ENCODE data around the gene LYPD6B.

The LYPD6B gene

DNA sequence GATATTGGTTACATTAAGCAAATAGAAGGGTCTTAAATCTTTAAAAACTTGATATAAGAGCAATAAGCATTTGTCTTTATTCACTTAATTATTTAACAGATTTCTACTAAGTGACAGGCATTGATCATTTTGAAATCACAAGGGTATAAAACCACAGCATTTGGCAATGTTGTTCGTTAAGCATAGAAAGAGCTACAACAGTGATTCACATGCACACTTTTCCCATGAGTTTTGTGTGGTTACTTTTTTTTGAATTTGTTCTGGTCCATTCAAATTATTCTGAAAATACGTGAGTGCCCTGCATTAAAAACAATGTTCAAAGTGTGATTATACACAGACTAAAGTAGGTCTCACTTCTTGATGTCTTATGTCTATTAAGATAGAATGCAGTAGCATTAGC is 52.2 kb downstream of the LYPD6B start:
- H3K4me3 Mint-ChIP-seq, result no peak overlapping the region
- no peaks in the 10 kb centered on the region for H3K9me3 Mint-ChIP-seq
- DNase-seq, result no peak
- no peaks in the 10 kb centered on the region for H3K36me3 Mint-ChIP-seq (ENCODE audit: low read depth)
- no peak overlapping the region for H3K27ac Mint-ChIP-seq
- H3K4me1 Mint-ChIP-seq (ENCODE audit: low read depth), result no peaks in the 10 kb centered on the region
- H3K27me3 Mint-ChIP-seq, result peaks cover 44% of the 10 kb centered on the region

GRCh38 chr2:149093579-149093978 is 55.1 kb downstream of the LYPD6B start:
- Mint-ChIP-seq H3K4me1 (ENCODE audit: low read depth) (no peaks in the 10 kb centered on the region), H3K9me3 (no peaks in the 10 kb centered on the region), H3K4me3 (no peak overlapping the region), H3K27ac (no peak overlapping the region), H3K36me3 (ENCODE audit: low read depth) (no peaks in the 10 kb centered on the region), H3K27me3 (peaks cover 25% of the 10 kb centered on the region)
- no peak for DNase-seq

GRCh38 chr2:149094217-149095015 is 55.9 kb downstream of the LYPD6B start:
- H3K4me1 Mint-ChIP-seq (ENCODE audit: low read depth), result no peaks in the 10 kb centered on the region
- H3K27ac Mint-ChIP-seq, result no peak overlapping the region
- H3K27me3 Mint-ChIP-seq, result peaks cover 21% of the 10 kb centered on the region
- DNase-seq, result no peak
- H3K9me3 Mint-ChIP-seq, result no peaks in the 10 kb centered on the region
- no peaks in the 10 kb centered on the region for H3K36me3 Mint-ChIP-seq (ENCODE audit: low read depth)
- H3K4me3 Mint-ChIP-seq, result no peak overlapping the region

- DNase-seq, result no peak
- H3K4me3 Mint-ChIP-seq, result no peak overlapping the region
- H3K27me3 Mint-ChIP-seq, result peaks cover 3% of the 10 kb centered on the region
- no peak overlapping the region for H3K27ac Mint-ChIP-seq
- H3K4me1 Mint-ChIP-seq (ENCODE audit: low read depth), result no peaks in the 10 kb centered on the region
- no peaks in the 10 kb centered on the region for H3K9me3 Mint-ChIP-seq
- no peaks in the 10 kb centered on the region for H3K36me3 Mint-ChIP-seq (ENCODE audit: low read depth)
These were observed 60.2 kb downstream of the LYPD6B start for GRCh38 chr2:149098701-149099100.

GRCh38 chr2:149099298-149099697 is 60.8 kb downstream of the LYPD6B start:
- Mint-ChIP-seq H3K36me3 (ENCODE audit: low read depth) (no peaks in the 10 kb centered on the region), H3K27me3 (no peaks in the 10 kb centered on the region)

DNA sequence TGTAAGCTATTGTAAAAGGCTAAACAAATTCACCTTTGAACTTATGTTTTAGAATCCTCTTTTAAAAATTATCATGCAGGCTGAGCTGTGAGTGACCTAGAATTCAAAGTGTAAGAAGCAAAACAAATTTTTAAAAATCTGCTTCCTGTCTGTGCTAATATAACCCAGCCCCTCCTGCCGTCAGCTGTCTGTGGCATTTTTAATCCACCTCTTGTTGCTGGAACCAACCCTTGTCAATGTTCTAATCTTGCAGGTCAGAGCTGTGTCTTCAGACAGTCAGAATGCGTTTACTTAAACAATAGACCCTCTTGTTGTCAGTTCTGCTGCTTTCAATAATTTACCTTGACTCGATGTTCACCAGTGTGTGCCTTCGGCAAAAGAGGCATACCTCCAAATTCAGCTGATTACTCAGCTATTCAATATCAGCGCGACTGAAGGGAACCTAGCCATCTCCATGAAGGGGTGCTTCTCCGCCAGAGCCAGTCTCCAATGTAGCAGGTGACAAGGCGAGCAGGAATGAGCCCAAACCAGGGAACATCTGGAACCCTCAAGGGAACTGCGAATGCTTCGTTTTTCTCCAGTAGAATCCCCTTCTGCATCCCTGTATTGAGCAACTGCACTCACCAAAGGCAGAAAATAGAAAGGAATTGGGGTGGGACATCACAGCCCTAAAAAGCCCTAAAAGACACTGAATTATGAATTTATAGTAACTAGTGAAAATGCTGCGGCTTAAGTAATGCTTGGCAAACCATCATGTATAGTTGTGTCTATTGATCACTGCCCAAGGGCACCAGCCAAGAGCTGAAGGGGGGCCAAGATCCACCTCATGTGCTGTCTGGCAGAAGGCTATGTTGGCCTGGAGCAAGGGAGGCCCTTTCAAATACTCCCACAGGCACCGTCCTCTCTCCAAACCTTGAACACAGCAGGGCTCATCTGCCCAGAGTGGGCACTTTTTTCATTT is 62.5 kb downstream of the LYPD6B start:
- Mint-ChIP-seq H3K27ac (no peak overlapping the region), H3K4me1 (ENCODE audit: low read depth) (no peaks in the 10 kb centered on the region), H3K27me3 (no peaks in the 10 kb centered on the region), H3K4me3 (no peak overlapping the region), H3K9me3 (peaks cover 4% of the 10 kb centered on the region), H3K36me3 (ENCODE audit: low read depth) (no peaks in the 10 kb centered on the region)
- DNase-seq, result no peak

More at GRCh38 chr2:149099298-149099697, 60.8 kb downstream of the LYPD6B start:
- Mint-ChIP-seq H3K27ac (no peak overlapping the region), H3K4me3 (no peak overlapping the region), H3K9me3 (no peaks in the 10 kb centered on the region), H3K4me1 (ENCODE audit: low read depth) (no peaks in the 10 kb centered on the region)
- no peak for DNase-seq

GRCh38 chr2:149101818-149102217 is 63.3 kb downstream of the LYPD6B start:
- Mint-ChIP-seq H3K9me3 (peaks cover 7% of the 10 kb centered on the region), H3K27ac (no peak overlapping the region), H3K4me1 (ENCODE audit: low read depth) (no peaks in the 10 kb centered on the region), H3K36me3 (ENCODE audit: low read depth) (no peaks in the 10 kb centered on the region), H3K27me3 (no peaks in the 10 kb centered on the region), H3K4me3 (no peak overlapping the region)
- DNase-seq, result no peak

- no peak for DNase-seq
- Mint-ChIP-seq H3K27me3 (peaks cover 9% of the 10 kb centered on the region), H3K27ac (no peak overlapping the region), H3K36me3 (ENCODE audit: low read depth) (no peaks in the 10 kb centered on the region), H3K4me3 (no peak overlapping the region), H3K9me3 (peaks cover 10% of the 10 kb centered on the region), H3K4me1 (ENCODE audit: low read depth) (no peaks in the 10 kb centered on the region)
These were observed 64.7 kb downstream of the LYPD6B start for GRCh38 chr2:149103081-149103620.

- no peak for DNase-seq
- no peak overlapping the region for H3K27ac Mint-ChIP-seq
- H3K27me3 Mint-ChIP-seq, result peaks cover 15% of the 10 kb centered on the region
- peaks cover 10% of the 10 kb centered on the region for H3K9me3 Mint-ChIP-seq
- no peaks in the 10 kb centered on the region for H3K36me3 Mint-ChIP-seq (ENCODE audit: low read depth)
- H3K4me1 Mint-ChIP-seq (ENCODE audit: low read depth), result no peaks in the 10 kb centered on the region
- no peak overlapping the region for H3K4me3 Mint-ChIP-seq
These were observed 65.7 kb downstream of the LYPD6B start for GRCh38 chr2:149104221-149104620.

DNA sequence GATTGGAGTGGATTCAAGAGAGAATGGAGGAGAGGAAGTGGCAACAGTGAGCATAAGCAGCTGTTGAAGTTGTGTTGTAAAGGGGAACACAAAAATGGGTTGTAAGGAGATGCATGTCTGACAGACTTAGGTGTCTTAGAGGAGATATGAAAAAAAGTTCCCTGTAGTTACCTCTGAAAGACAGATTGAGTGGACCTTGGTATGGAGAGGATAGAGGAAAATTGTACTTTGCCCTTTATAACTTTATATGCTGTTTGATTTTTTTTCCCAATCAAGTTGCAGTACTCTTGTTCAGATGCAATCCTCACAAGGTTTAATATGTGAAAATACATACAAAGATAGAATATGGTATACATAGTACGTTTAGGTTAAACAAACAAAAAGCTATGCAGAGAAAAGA is 73.6 kb downstream of the LYPD6B start:
- no peak for DNase-seq
- no peaks in the 10 kb centered on the region for H3K36me3 Mint-ChIP-seq (ENCODE audit: low read depth)
- peaks cover 5% of the 10 kb centered on the region for H3K9me3 Mint-ChIP-seq
- H3K4me3 Mint-ChIP-seq, result no peak overlapping the region
- no peak overlapping the region for H3K27ac Mint-ChIP-seq
- H3K4me1 Mint-ChIP-seq (ENCODE audit: low read depth), result no peaks in the 10 kb centered on the region
- peaks cover 24% of the 10 kb centered on the region for H3K27me3 Mint-ChIP-seq

DNA sequence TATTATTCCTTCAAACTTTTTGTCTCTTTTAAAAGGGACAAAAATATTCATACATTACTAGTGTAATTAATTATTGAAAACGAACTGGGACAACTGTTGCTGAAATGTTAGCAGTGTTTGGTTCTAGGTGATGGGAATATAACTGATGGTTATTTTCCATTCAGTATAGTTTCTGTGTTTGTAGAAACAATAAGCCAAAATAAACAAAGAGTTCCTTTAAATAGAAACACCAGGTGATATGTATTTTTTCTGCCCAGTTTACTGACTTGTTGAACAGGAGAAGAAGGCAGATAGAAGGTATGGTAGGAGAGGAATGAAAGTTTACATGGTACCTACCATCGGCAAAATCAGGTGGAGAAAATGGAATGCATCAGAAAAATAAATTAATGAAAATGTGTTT is 74.2 kb downstream of the LYPD6B start:
- Mint-ChIP-seq H3K27me3 (peaks cover 23% of the 10 kb centered on the region), H3K36me3 (ENCODE audit: low read depth) (no peaks in the 10 kb centered on the region), H3K27ac (no peak overlapping the region), H3K4me3 (no peak overlapping the region), H3K9me3 (peaks cover 2% of the 10 kb centered on the region), H3K4me1 (ENCODE audit: low read depth) (no peaks in the 10 kb centered on the region)
- DNase-seq, result no peak

- Mint-ChIP-seq H3K27me3 (peaks cover 15% of the 10 kb centered on the region), H3K36me3 (ENCODE audit: low read depth) (no peaks in the 10 kb centered on the region), H3K9me3 (peaks cover 2% of the 10 kb centered on the region), H3K4me1 (ENCODE audit: low read depth) (no peaks in the 10 kb centered on the region), H3K27ac (no peak overlapping the region), H3K4me3 (no peak overlapping the region)
- no peak for DNase-seq
These were observed 77.3 kb downstream of the LYPD6B start for GRCh38 chr2:149115781-149116180.

GRCh38 chr2:149119368-149119767 is 80.9 kb downstream of the LYPD6B start:
- Mint-ChIP-seq H3K4me3 (no peak overlapping the region), H3K27ac (no peak overlapping the region), H3K27me3 (peaks cover 22% of the 10 kb centered on the region), H3K9me3 (peaks cover 2% of the 10 kb centered on the region), H3K36me3 (ENCODE audit: low read depth) (no peaks in the 10 kb centered on the region), H3K4me1 (ENCODE audit: low read depth) (no peaks in the 10 kb centered on the region)
- DNase-seq, result no peak

GRCh38 chr2:149122516-149122915 is 84.0 kb downstream of the LYPD6B start:
- H3K9me3 Mint-ChIP-seq, result no peaks in the 10 kb centered on the region
- peaks cover 17% of the 10 kb centered on the region for H3K27me3 Mint-ChIP-seq
- no peaks in the 10 kb centered on the region for H3K36me3 Mint-ChIP-seq (ENCODE audit: low read depth)
- H3K4me1 Mint-ChIP-seq (ENCODE audit: low read depth), result no peaks in the 10 kb centered on the region
- H3K4me3 Mint-ChIP-seq, result no peak overlapping the region
- H3K27ac Mint-ChIP-seq, result no peak overlapping the region
- DNase-seq, result no peak

All from activated T-cell treated with anti-CD3 and anti-CD28 coated beads, Interleukin-2, amount 50 U/mL, for 24 hours (primary cell).